ENCODE results near the gene ORAI1. TPM values are rescaled to one million over a fixed set of nuclear protein-coding genes. Genes with fewer than 3 reads are reported as not detected.

Gene ORAI1
- total and polyA plus RNA-seq, 2 of the 13 experiments (the other 11 are each of a cell fraction or from before 2014, with no cell fraction given), result 9.2 to 17.2 TPM

DNA sequence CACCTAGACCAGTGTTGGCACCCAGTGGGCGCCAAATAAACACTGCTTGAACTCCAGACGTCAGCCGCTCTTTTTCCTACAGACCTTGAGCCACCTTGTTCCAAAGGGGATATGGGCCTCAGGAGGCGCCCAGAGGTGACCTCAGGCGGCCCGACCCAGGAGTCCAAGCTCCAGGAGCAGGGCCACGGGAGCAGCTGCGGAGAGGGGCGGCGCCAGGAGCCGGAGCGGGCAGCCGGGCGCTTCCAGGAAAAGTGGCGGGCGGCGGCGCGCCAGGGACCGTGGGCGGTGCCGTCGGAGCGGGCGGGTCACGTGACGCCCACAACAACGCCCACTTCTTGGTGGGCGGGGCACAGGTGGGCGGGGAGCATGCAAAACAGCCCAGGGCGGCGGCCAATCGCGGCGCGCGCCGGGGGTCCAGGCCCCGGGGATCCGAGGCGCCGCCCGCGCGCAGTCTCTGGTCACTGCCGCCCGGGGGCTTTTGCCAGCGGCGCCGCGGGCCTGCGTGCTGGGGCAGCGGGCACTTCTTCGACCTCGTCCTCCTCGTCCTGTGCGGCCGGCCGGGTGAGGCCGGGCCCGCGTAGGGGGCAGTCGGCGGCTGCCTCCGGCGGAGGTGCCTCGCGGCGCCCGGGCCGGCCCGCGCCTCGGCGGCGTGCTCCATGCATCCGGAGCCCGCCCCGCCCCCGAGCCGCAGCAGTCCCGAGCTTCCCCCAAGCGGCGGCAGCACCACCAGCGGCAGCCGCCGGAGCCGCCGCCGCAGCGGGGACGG is at the start of gene ORAI1 (continued):
- TF ChIP-seq RORA (CRISPR knock-in tag; IDR thresholded peaks at IDR 0.05) (no peak), U2AF2 (IDR thresholded peaks at IDR 0.05; ENCODE audit: low read depth, low read length) (no peak), GATA4 (IDR thresholded peaks at IDR 0.05; ENCODE audit: borderline replicate concordance, low read depth) (no peak), MXD4 (CRISPR knock-in tag; IDR thresholded peaks at IDR 0.05) (no peak), ZSCAN20 (CRISPR knock-in tag; IDR thresholded peaks at IDR 0.05; ENCODE audit: borderline replicate concordance) (no peak), SP5 (CRISPR knock-in tag; IDR thresholded peaks at IDR 0.05; ENCODE audit: borderline replicate concordance, low read depth) (peak; percentile 80), ELF3 (CRISPR knock-in tag; IDR thresholded peaks at IDR 0.05) (peak; percentile 68), PHB2 (IDR thresholded peaks at IDR 0.05; ENCODE audit: partially characterized antibody) (no peak), TAF15 (IDR thresholded peaks at IDR 0.05; ENCODE audit: low read depth, low read length, poor library complexity, severe bottlenecking) (no peak), CBX5 (CRISPR knock-in tag; IDR thresholded peaks at IDR 0.05; ENCODE audit: borderline replicate concordance) (no peak), ZBTB7B (CRISPR knock-in tag; IDR thresholded peaks at IDR 0.05) (0 out of 2 replicates have a peak, but pooled peaks have one; percentile 16), CAMTA2 (CRISPR knock-in tag; IDR thresholded peaks at IDR 0.05; ENCODE audit: borderline replicate concordance) (no peak), PAWR (CRISPR knock-in tag; IDR thresholded peaks at IDR 0.05; ENCODE audit: borderline replicate concordance) (no peak), HOXA7 (CRISPR knock-in tag; IDR thresholded peaks at IDR 0.05) (no peak), NKX3-1 (CRISPR knock-in tag; IDR thresholded peaks at IDR 0.05) (0 out of 2 replicates have a peak, but pooled peaks have one; percentile 57), RARG (CRISPR knock-in tag; IDR thresholded peaks at IDR 0.05; ENCODE audit: low read depth) (no peak), ZNF121 (CRISPR knock-in tag; IDR thresholded peaks at IDR 0.05) (no peak), NFIC (IDR thresholded peaks at IDR 0.05; ENCODE audit: low read length) (no peak), SNAI1 (CRISPR knock-in tag; IDR thresholded peaks at IDR 0.05; ENCODE audit: borderline replicate concordance) (no peak), RBM39 (IDR thresholded peaks at IDR 0.05; ENCODE audit: low read depth, low read length, poor library complexity, severe bottlenecking) (no peak), ZNF605 (CRISPR knock-in tag; IDR thresholded peaks at IDR 0.05) (no peak), BCL6 (CRISPR knock-in tag; IDR thresholded peaks at IDR 0.05) (peak; percentile 85), SSRP1 (CRISPR knock-in tag; IDR thresholded peaks at IDR 0.05) (no peak), ZNF383 (CRISPR knock-in tag; IDR thresholded peaks at IDR 0.05; ENCODE audit: borderline replicate concordance) (no peak), REXO4 (CRISPR knock-in tag; IDR thresholded peaks at IDR 0.05; ENCODE audit: borderline replicate concordance) (no peak)
- TF ChIP-seq, protein P1, sequence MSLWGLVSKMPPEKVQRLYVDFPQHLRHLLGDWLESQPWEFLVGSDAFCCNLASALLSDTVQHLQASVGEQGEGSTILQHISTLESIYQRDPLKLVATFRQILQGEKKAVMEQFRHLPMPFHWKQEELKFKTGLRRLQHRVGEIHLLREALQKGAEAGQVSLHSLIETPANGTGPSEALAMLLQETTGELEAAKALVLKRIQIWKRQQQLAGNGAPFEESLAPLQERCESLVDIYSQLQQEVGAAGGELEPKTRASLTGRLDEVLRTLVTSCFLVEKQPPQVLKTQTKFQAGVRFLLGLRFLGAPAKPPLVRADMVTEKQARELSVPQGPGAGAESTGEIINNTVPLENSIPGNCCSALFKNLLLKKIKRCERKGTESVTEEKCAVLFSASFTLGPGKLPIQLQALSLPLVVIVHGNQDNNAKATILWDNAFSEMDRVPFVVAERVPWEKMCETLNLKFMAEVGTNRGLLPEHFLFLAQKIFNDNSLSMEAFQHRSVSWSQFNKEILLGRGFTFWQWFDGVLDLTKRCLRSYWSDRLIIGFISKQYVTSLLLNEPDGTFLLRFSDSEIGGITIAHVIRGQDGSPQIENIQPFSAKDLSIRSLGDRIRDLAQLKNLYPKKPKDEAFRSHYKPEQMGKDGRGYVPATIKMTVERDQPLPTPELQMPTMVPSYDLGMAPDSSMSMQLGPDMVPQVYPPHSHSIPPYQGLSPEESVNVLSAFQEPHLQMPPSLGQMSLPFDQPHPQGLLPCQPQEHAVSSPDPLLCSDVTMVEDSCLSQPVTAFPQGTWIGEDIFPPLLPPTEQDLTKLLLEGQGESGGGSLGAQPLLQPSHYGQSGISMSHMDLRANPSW (CRISPR knock-in tag; IDR thresholded peaks at IDR 0.05; ENCODE audit: borderline replicate concordance), result no peak
- TF ChIP-seq, protein P2, sequence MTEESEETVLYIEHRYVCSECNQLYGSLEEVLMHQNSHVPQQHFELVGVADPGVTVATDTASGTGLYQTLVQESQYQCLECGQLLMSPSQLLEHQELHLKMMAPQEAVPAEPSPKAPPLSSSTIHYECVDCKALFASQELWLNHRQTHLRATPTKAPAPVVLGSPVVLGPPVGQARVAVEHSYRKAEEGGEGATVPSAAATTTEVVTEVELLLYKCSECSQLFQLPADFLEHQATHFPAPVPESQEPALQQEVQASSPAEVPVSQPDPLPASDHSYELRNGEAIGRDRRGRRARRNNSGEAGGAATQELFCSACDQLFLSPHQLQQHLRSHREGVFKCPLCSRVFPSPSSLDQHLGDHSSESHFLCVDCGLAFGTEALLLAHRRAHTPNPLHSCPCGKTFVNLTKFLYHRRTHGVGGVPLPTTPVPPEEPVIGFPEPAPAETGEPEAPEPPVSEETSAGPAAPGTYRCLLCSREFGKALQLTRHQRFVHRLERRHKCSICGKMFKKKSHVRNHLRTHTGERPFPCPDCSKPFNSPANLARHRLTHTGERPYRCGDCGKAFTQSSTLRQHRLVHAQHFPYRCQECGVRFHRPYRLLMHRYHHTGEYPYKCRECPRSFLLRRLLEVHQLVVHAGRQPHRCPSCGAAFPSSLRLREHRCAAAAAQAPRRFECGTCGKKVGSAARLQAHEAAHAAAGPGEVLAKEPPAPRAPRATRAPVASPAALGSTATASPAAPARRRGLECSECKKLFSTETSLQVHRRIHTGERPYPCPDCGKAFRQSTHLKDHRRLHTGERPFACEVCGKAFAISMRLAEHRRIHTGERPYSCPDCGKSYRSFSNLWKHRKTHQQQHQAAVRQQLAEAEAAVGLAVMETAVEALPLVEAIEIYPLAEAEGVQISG (CRISPR knock-in tag; IDR thresholded peaks at IDR 0.05), result peak; percentile 58
